Ishikawa (cell line): ENCODE data around the gene MYO7B.

Experiments
- CEBPB ChIP-seq: IDR thresholded peaks from 2 replicates; pipeline ENCODE4 v1.6.1; 2012
- CREB1 ChIP-seq: IDR thresholded peaks from 2 replicates; pipeline ENCODE4 v1.6.1; 2012; ENCODE audit warnings: low read depth
- EGR1 ChIP-seq: IDR thresholded peaks from 2 replicates; pipeline ENCODE4 v1.6.1; 2012
- EP300 ChIP-seq: IDR thresholded peaks from 2 replicates; pipeline ENCODE4 v1.6.1; 2012; ENCODE audit warnings: borderline replicate concordance
- FOXM1 ChIP-seq: IDR thresholded peaks from 2 replicates; pipeline ENCODE4 v1.6.1; 2012; ENCODE audit warnings: low read depth, borderline replicate concordance
- NFIC ChIP-seq: IDR thresholded peaks from 2 replicates; pipeline ENCODE4 v1.6.1; 2012
- RAD21 ChIP-seq: IDR thresholded peaks from 2 replicates; pipeline ENCODE4 v1.6.1; 2012; ENCODE audit warnings: low read depth
- TAF1 ChIP-seq: IDR thresholded peaks from 2 replicates; pipeline ENCODE4 v1.6.1; 2012; ENCODE audit warnings: low read depth, mild to moderate bottlenecking
- TCF12 ChIP-seq: IDR thresholded peaks from 2 replicates; pipeline ENCODE4 v1.6.1; 2012; ENCODE audit warnings: low read depth
- ZBTB7A ChIP-seq: IDR thresholded peaks from 2 replicates; pipeline ENCODE4 v1.6.1; 2012; ENCODE audit warnings: low read depth
- TF ChIP-seq, protein P1 (sequence below): IDR thresholded peaks from 2 replicates; pipeline ENCODE4 v1.6.1; 2012; ENCODE audit warnings: low read depth, mild to moderate bottlenecking
- TF ChIP-seq, protein P2 (sequence below): IDR thresholded peaks from 2 replicates; pipeline ENCODE4 v1.6.1; 2012
- TF ChIP-seq, protein P3 (sequence below): IDR thresholded peaks from 2 replicates; pipeline ENCODE4 v1.6.1; 2012

DNA sequence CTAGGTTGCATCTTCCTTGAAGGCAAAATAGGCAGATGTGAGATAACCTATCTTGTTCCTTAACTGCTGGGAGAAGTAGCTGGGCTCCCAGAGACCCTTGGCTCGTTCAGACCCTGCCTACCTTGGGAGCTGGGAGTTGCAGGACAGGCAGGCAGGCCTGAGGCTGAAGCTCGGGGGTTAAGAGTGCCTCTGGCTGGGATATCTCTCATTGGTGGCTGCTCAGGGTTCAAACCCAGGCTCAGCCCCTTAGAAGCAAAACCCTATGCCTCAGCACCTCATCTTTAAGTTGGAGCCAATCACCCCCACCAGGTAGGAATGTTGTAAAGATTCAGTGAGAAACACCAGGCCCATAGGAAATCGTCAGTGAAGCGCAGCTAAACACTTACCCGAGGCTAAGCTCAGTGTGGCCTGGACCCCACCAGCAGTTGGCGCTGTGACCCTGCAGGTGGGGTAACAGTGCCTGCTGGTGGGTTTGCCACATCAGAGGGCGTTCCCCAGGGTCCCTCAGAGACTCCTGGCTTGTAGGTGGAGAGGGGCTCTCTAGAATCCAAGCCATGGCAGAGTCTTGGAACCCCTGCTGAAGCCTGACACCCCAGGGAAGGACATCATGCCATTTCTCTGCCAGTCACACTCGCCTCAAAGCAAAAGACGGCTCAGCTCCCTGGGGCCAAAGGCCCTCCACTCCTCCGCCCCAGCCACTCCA lies 55.9 kb downstream of the MYO7B start:
- TF ChIP-seq ZBTB7A = no peak
- TF ChIP-seq TCF12 = no peak
- TF ChIP-seq, protein P1, sequence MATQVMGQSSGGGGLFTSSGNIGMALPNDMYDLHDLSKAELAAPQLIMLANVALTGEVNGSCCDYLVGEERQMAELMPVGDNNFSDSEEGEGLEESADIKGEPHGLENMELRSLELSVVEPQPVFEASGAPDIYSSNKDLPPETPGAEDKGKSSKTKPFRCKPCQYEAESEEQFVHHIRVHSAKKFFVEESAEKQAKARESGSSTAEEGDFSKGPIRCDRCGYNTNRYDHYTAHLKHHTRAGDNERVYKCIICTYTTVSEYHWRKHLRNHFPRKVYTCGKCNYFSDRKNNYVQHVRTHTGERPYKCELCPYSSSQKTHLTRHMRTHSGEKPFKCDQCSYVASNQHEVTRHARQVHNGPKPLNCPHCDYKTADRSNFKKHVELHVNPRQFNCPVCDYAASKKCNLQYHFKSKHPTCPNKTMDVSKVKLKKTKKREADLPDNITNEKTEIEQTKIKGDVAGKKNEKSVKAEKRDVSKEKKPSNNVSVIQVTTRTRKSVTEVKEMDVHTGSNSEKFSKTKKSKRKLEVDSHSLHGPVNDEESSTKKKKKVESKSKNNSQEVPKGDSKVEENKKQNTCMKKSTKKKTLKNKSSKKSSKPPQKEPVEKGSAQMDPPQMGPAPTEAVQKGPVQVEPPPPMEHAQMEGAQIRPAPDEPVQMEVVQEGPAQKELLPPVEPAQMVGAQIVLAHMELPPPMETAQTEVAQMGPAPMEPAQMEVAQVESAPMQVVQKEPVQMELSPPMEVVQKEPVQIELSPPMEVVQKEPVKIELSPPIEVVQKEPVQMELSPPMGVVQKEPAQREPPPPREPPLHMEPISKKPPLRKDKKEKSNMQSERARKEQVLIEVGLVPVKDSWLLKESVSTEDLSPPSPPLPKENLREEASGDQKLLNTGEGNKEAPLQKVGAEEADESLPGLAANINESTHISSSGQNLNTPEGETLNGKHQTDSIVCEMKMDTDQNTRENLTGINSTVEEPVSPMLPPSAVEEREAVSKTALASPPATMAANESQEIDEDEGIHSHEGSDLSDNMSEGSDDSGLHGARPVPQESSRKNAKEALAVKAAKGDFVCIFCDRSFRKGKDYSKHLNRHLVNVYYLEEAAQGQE = no peak
- no peak for TF ChIP-seq EP300
- TF ChIP-seq, protein P2, sequence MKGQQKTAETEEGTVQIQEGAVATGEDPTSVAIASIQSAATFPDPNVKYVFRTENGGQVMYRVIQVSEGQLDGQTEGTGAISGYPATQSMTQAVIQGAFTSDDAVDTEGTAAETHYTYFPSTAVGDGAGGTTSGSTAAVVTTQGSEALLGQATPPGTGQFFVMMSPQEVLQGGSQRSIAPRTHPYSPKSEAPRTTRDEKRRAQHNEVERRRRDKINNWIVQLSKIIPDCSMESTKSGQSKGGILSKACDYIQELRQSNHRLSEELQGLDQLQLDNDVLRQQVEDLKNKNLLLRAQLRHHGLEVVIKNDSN = no peak
- peak; percentile 98 for TF ChIP-seq RAD21
- no peak for TF ChIP-seq CREB1
- no peak for TF ChIP-seq CEBPB
- TF ChIP-seq, protein P3, sequence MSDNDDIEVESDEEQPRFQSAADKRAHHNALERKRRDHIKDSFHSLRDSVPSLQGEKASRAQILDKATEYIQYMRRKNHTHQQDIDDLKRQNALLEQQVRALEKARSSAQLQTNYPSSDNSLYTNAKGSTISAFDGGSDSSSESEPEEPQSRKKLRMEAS = no peak
- no peak for TF ChIP-seq EGR1
- TF ChIP-seq TAF1 = no peak
- TF ChIP-seq NFIC = no peak
- no peak for TF ChIP-seq FOXM1
